HepG2 (cell line): ENCODE results near the gene PLCB1. TPM values are rescaled to one million over a fixed set of nuclear protein-coding genes. Genes with fewer than 3 reads are reported as not detected.

Experiments
- ETV6 ChIP-seq: sonication (generic); formaldehyde crosslinking; conservative IDR thresholded peaks from 2 replicates; pipeline ENCODE4 v1.4.0; 2020; ENCODE audit warnings: missing genetic modification reagents
- HNF4G ChIP-seq, 2 experiments: sonication (generic) in 1 of 2; formaldehyde crosslinking in 1 of 2; IDR thresholded peaks; 2 replicates each; pipeline versions ENCODE4 v1.4.0 to v1.6.1; 2011 to 2020; ENCODE audit warnings: borderline replicate concordance in 2 of 2, low read depth in 2 of 2, mild to moderate bottlenecking in 2 of 2, low read length in 1 of 2, missing genetic modification reagents in 1 of 2, moderate library complexity in 1 of 2
- NCOA1 ChIP-seq: sonication (generic); formaldehyde crosslinking; IDR thresholded peaks from 2 replicates; pipeline ENCODE4 v1.9.0; 2021; ENCODE audit warnings: missing genetic modification reagents
- NFKBIZ ChIP-seq: IDR thresholded peaks from 2 replicates; pipeline ENCODE4 v1.6.1; 2018; ENCODE audit warnings: missing genetic modification reagents, missing compliant biosample characterization
- ZNF510 ChIP-seq: sonication (generic); formaldehyde crosslinking; IDR thresholded peaks from 2 replicates; pipeline ENCODE4 v1.4.0; 2020; ENCODE audit warnings: low read depth, mild to moderate bottlenecking, missing genetic modification reagents
- polyA plus RNA-seq, 8 experiments: library from polyadenylated mRNA; depleted of rRNA in 3 of 8; stranded (reverse) in 7 of 8; unstranded in 1 of 8; fragments of >200 nt; fragmentation: Illumina TruSeq in 4 of 8; extraction: Trizol in 4 of 8; gene quantifications; 2 replicates each; pipeline versions ENCODE4 v1.2.1 to v1.2.3, GENCODE V29; 2011 to 2016; ENCODE audit warnings: low read depth in 4 of 8, missing spikeins in 1 of 8, mixed read lengths in 1 of 8; ENCODE audit not compliant: insufficient read depth in 1 of 8
- total RNA-seq, 5 experiments: library from RNA; depleted of rRNA; stranded (reverse); fragments of >200 nt; fragmentation: Illumina TruSeq; extraction: Trizol; gene quantifications; 2 replicates each; pipeline ENCODE4 v1.2.3, GENCODE V29; 2016; ENCODE audit warnings: low read depth in 1 of 5
- TF ChIP-seq, protein P1 (sequence below): sonication (generic); formaldehyde crosslinking; IDR thresholded peaks from 2 replicates; pipeline ENCODE4 v1.4.0; 2020; ENCODE audit warnings: mild to moderate bottlenecking, missing genetic modification reagents
- TF ChIP-seq, protein P2 (sequence below): sonication (generic); formaldehyde crosslinking; IDR thresholded peaks from 2 replicates; pipeline ENCODE4 v1.5.1; 2020; ENCODE audit warnings: mild to moderate bottlenecking, moderate library complexity, missing genetic modification reagents
- TF ChIP-seq, protein P3 (sequence below): sonication (generic); formaldehyde crosslinking; IDR thresholded peaks from 2 replicates; pipeline ENCODE4 v1.5.1; 2020; ENCODE audit warnings: missing genetic modification reagents, mild to moderate bottlenecking, borderline replicate concordance
- TF ChIP-seq, protein P4 (sequence below): sonication (generic); IDR thresholded peaks from 2 replicates; pipeline ENCODE4 v1.6.1; 2016; ENCODE audit warnings: low read depth, borderline replicate concordance
- TF ChIP-seq, protein P5 (sequence below): sonication (generic); formaldehyde crosslinking; IDR thresholded peaks from 2 replicates; pipeline ENCODE4 v1.4.0; 2020; ENCODE audit warnings: low read depth, missing genetic modification reagents

The PLCB1 gene
- total and polyA plus RNA-seq, 2 of the 13 experiments (the other 11 are each of a cell fraction or from before 2014, with no cell fraction given), result 42.4 to 55.9 TPM

DNA sequence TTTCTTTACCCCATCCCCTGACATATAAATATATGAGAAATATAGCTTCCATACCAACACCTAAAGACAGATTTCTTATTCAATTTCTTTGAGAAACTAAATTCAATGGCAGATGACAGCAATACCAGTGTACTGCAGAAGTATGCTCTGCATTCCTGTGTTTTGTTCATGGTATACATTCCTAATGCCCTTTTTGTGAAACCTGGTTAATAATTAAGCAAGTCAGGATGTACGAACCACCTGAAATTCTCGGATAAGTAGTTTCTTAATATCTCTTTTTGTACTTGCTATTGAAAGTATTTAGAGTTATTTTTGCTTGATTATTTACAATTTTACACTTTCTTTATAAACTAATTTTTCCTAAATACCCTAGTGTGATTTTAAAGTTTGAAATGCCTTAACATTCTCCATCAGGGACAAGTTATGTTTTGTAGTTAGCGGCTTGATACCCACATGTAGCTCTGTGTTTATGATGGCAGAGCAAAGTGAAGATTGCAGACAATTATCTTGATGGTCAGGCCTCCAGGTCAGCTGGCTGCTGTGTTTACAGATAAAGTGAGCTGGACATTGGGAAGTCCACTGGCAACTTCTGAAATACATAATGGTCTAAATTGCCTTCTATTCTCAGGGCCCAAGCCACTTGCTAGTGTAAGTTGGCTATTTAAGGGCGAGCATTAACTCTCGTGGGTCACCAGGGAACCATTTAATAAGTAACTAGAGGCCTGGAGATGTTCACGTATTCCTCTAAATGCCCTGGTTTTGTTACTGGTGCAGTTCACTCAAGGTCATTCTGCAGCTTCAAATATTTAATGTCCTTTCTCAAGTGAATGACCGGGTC lies 58.2 kb downstream of the PLCB1 start (continued):
- TF ChIP-seq, protein P1, sequence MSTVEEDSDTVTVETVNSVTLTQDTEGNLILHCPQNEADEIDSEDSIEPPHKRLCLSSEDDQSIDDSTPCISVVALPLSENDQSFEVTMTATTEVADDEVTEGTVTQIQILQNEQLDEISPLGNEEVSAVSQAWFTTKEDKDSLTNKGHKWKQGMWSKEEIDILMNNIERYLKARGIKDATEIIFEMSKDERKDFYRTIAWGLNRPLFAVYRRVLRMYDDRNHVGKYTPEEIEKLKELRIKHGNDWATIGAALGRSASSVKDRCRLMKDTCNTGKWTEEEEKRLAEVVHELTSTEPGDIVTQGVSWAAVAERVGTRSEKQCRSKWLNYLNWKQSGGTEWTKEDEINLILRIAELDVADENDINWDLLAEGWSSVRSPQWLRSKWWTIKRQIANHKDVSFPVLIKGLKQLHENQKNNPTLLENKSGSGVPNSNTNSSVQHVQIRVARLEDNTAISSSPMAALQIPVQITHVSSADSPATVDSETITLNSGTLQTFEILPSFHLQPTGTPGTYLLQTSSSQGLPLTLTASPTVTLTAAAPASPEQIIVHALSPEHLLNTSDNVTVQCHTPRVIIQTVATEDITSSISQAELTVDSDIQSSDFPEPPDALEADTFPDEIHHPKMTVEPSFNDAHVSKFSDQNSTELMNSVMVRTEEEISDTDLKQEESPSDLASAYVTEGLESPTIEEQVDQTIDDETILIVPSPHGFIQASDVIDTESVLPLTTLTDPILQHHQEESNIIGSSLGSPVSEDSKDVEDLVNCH (CRISPR knock-in tag), result no peak
- TF ChIP-seq, protein P2, sequence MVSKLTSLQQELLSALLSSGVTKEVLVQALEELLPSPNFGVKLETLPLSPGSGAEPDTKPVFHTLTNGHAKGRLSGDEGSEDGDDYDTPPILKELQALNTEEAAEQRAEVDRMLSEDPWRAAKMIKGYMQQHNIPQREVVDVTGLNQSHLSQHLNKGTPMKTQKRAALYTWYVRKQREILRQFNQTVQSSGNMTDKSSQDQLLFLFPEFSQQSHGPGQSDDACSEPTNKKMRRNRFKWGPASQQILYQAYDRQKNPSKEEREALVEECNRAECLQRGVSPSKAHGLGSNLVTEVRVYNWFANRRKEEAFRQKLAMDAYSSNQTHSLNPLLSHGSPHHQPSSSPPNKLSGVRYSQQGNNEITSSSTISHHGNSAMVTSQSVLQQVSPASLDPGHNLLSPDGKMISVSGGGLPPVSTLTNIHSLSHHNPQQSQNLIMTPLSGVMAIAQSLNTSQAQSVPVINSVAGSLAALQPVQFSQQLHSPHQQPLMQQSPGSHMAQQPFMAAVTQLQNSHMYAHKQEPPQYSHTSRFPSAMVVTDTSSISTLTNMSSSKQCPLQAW, result peak; percentile 92
- TF ChIP-seq ZNF510 (0 out of 2 replicates have a peak, but pooled peaks have one; percentile 30), NCOA1 (0 out of 2 replicates have a peak, but pooled peaks have one; percentile 75), ETV6 (no peak), NFKBIZ (CRISPR knock-in tag) (peak; percentile 77), HNF4G (IDR thresholded peaks at IDR 0.05; ENCODE audit: borderline replicate concordance, low read depth, low read length) (no peak), HNF4G (CRISPR knock-in tag; IDR thresholded peaks at IDR 0.05; ENCODE audit: borderline replicate concordance, low read depth) (no peak)
- TF ChIP-seq, protein P3, sequence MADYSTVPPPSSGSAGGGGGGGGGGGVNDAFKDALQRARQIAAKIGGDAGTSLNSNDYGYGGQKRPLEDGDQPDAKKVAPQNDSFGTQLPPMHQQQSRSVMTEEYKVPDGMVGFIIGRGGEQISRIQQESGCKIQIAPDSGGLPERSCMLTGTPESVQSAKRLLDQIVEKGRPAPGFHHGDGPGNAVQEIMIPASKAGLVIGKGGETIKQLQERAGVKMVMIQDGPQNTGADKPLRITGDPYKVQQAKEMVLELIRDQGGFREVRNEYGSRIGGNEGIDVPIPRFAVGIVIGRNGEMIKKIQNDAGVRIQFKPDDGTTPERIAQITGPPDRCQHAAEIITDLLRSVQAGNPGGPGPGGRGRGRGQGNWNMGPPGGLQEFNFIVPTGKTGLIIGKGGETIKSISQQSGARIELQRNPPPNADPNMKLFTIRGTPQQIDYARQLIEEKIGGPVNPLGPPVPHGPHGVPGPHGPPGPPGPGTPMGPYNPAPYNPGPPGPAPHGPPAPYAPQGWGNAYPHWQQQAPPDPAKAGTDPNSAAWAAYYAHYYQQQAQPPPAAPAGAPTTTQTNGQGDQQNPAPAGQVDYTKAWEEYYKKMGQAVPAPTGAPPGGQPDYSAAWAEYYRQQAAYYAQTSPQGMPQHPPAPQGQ (CRISPR knock-in tag), result no peak
- TF ChIP-seq, protein P4, sequence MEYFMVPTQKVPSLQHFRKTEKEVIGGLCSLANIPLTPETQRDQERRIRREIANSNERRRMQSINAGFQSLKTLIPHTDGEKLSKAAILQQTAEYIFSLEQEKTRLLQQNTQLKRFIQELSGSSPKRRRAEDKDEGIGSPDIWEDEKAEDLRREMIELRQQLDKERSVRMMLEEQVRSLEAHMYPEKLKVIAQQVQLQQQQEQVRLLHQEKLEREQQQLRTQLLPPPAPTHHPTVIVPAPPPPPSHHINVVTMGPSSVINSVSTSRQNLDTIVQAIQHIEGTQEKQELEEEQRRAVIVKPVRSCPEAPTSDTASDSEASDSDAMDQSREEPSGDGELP, result peak; percentile 96
- TF ChIP-seq, protein P5, sequence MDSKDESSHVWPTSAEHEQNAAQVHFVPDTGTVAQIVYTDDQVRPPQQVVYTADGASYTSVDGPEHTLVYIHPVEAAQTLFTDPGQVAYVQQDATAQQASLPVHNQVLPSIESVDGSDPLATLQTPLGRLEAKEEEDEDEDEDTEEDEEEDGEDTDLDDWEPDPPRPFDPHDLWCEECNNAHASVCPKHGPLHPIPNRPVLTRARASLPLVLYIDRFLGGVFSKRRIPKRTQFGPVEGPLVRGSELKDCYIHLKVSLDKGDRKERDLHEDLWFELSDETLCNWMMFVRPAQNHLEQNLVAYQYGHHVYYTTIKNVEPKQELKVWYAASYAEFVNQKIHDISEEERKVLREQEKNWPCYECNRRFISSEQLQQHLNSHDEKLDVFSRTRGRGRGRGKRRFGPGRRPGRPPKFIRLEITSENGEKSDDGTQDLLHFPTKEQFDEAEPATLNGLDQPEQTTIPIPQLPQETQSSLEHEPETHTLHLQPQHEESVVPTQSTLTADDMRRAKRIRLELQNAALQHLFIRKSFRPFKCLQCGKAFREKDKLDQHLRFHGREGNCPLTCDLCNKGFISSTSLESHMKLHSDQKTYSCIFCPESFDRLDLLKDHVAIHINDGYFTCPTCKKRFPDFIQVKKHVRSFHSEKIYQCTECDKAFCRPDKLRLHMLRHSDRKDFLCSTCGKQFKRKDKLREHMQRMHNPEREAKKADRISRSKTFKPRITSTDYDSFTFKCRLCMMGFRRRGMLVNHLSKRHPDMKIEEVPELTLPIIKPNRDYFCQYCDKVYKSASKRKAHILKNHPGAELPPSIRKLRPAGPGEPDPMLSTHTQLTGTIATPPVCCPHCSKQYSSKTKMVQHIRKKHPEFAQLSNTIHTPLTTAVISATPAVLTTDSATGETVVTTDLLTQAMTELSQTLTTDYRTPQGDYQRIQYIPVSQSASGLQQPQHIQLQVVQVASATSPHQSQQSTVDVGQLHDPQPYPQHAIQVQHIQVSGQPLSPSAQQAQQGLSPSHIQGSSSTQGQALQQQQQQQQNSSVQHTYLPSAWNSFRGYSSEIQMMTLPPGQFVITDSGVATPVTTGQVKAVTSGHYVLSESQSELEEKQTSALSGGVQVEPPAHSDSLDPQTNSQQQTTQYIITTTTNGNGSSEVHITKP (CRISPR knock-in tag), result peak; percentile 56; the same call in 1 of the 2 replicates
